ENCODE results near the gene CEP162. TPM values are rescaled to one million over a fixed set of nuclear protein-coding genes. Genes with fewer than 3 reads are reported as not detected.

The CEP162 gene
- polyA plus RNA-seq, 1 donor, result 9.4 TPM

Other genes with a start within 250 kb of the CEP162 start
- 1.7 TPM for gene MRAP2, start 193.9 kb downstream of the CEP162 start, polyA plus RNA-seq